ENCODE results near the gene TMEM185B.
"Not testable (repeated sequence)": the region's sequence is repeated elsewhere in the genome, so short reads cannot be mapped to it uniquely, and the experiment has no call there.

TMEM185B gene

GRCh38 chr2:120204945-120205670 lies 18.1 kb downstream of the TMEM185B start:
- no peak for DNase-seq (ENCODE audit: low spot score)

GRCh38 chr2:120204417-120204816 lies 18.8 kb downstream of the TMEM185B start:
- no peak for DNase-seq (ENCODE audit: low spot score)

- DNase-seq (ENCODE audit: low spot score), result no peak
Observed at GRCh38 chr2:120204022-120204405, 19.2 kb downstream of the TMEM185B start.

GRCh38 chr2:120203251-120204021 lies 19.8 kb downstream of the TMEM185B start:
- no peak for DNase-seq (ENCODE audit: low spot score)

- not testable (repeated sequence) for DNase-seq (ENCODE audit: low spot score)
Observed at GRCh38 chr2:120199817-120200459, 23.3 kb downstream of the TMEM185B start.

- no peak for DNase-seq (ENCODE audit: low spot score)
Observed at GRCh38 chr2:120195553-120195952, 27.6 kb downstream of the TMEM185B start.

GRCh38 chr2:120192280-120192679 lies 30.9 kb downstream of the TMEM185B start:
- no peak for DNase-seq (ENCODE audit: low spot score)

GRCh38 chr2:120189189-120189588 lies 34.0 kb downstream of the TMEM185B start:
- no peak for DNase-seq (ENCODE audit: low spot score)

GRCh38 chr2:120182019-120182560 lies 41.1 kb downstream of the TMEM185B start:
- DNase-seq (ENCODE audit: low spot score), result no peak

GRCh38 chr2:120180066-120180465 lies 43.1 kb downstream of the TMEM185B start:
- no peak for DNase-seq (ENCODE audit: low spot score)

GRCh38 chr2:120179396-120179795 lies 43.8 kb downstream of the TMEM185B start:
- DNase-seq (ENCODE audit: low spot score), result no peak

GRCh38 chr2:120177973-120178372 lies 45.2 kb downstream of the TMEM185B start:
- no peak for DNase-seq (ENCODE audit: low spot score)

- no peak for DNase-seq (ENCODE audit: low spot score)
Observed at GRCh38 chr2:120177001-120177621, 46.1 kb downstream of the TMEM185B start.

- no peak for DNase-seq (ENCODE audit: low spot score)
Observed at GRCh38 chr2:120176526-120176925, 46.7 kb downstream of the TMEM185B start.

- peak; percentile 53 for DNase-seq (ENCODE audit: low spot score)
Observed at GRCh38 chr2:120174963-120175581, 48.1 kb downstream of the TMEM185B start.
